HepG2 (cell line): ENCODE data around the gene C19orf44.

Experiments
- CTCF ChIP-seq: sonication (generic); formaldehyde crosslinking; IDR thresholded peaks from 2 replicates; pipeline ENCODE4 v1.5.0; 2020; ENCODE audit warnings: mild to moderate bottlenecking, missing genetic modification reagents, moderate library complexity
- EZH2 ChIP-seq: conservative IDR thresholded peaks from 2 replicates; pipeline ENCODE4 v1.6.1; 2012; ENCODE audit warnings: mild to moderate bottlenecking, low read depth, low read length, moderate library complexity
- KDM5A ChIP-seq: fragments of 200-600 bp; sonication (generic); IDR thresholded peaks from 2 replicates; pipeline ENCODE4 v1.7.0; 2018; ENCODE audit warnings: antibody characterized with exemption, mild to moderate bottlenecking, low read length, borderline replicate concordance
- MBNL3 ChIP-seq: fragments of 250-450 bp; sonication (Bioruptor Pico); conservative IDR thresholded peaks from 2 replicates; pipeline ENCODE4 v1.8.0; 2022; ENCODE audit warnings: mild to moderate bottlenecking, inconsistent platforms
- MYC ChIP-seq: sonication (generic); formaldehyde crosslinking; IDR thresholded peaks from 2 replicates; pipeline ENCODE4 v1.9.0; 2021; ENCODE audit warnings: missing genetic modification reagents, borderline replicate concordance
- POLR2A ChIP-seq, 2 experiments: IDR thresholded peaks; 2 replicates each; pipeline ENCODE4 v1.6.1; 2011; ENCODE audit warnings: low read depth in 2 of 2, low read length in 2 of 2, mild to moderate bottlenecking in 1 of 2, moderate library complexity in 1 of 2; ENCODE audit not compliant: insufficient read depth in 1 of 2
- POLR2AphosphoS5 ChIP-seq: IDR thresholded peaks from 2 replicates; pipeline ENCODE4 v1.6.1; 2012; ENCODE audit warnings: low read depth, low read length
- RAD21 ChIP-seq: fragments of 450-650 bp; formaldehyde crosslinking; IDR thresholded peaks from 2 replicates; pipeline ENCODE4 v1.5.0; 2020; ENCODE audit warnings: mild to moderate bottlenecking
- RBM22 ChIP-seq: fragments of 200-400 bp; formaldehyde crosslinking; optimal IDR thresholded peaks from 2 replicates; pipeline ENCODE3; 2017; ENCODE audit warnings: mild to moderate bottlenecking, low read length, moderate library complexity
- REST ChIP-seq, 2 experiments: IDR thresholded peaks; 2 replicates each; pipeline ENCODE4 v1.6.1; 2011 to 2012; ENCODE audit warnings: low read length in 2 of 2, borderline replicate concordance in 1 of 2, low read depth in 1 of 2, mild to moderate bottlenecking in 1 of 2, moderate library complexity in 1 of 2
- SIN3A ChIP-seq: IDR thresholded peaks from 2 replicates; pipeline ENCODE4 v1.6.1; 2011; ENCODE audit warnings: low read depth, mild to moderate bottlenecking, control low read depth, low read length, borderline replicate concordance
- SP1 ChIP-seq, 2 experiments: fragments of 450-650 bp in 1 of 2; sonication (generic) in 1 of 2; formaldehyde crosslinking in 1 of 2; IDR thresholded peaks; 2 replicates each; pipeline versions ENCODE4 v1.4.0 to v1.6.1; 2016 to 2020; ENCODE audit warnings: missing genetic modification reagents in 1 of 2
- ZNF670 ChIP-seq: sonication (generic); formaldehyde crosslinking; IDR thresholded peaks from 2 replicates; pipeline ENCODE4 v1.8.0; 2022; ENCODE audit warnings: mild to moderate bottlenecking, missing genetic modification reagents, borderline replicate concordance

GRCh38 chr19:16559780-16560276 lies 63.6 kb downstream of the C19orf44 start:
- TF ChIP-seq POLR2A (IDR thresholded peaks at IDR 0.05; ENCODE audit: insufficient read depth in 1 of 2, low read depth in 2 of 2, low read length in 2 of 2), result no peak
- TF ChIP-seq RAD21 (CRISPR knock-in tag), result no peak
- TF ChIP-seq RBM22, result no peak
- TF ChIP-seq REST (IDR thresholded peaks at IDR 0.05; ENCODE audit: borderline replicate concordance in 1 of 2, low read depth in 1 of 2, low read length in 2 of 2), result no peak
- no peak for TF ChIP-seq MBNL3 (CRISPR knock-in tag)
- TF ChIP-seq CTCF (CRISPR knock-in tag), result no peak
- TF ChIP-seq EZH2, result no peak
- no peak for TF ChIP-seq SP1 (IDR thresholded peaks at IDR 0.05)
- no peak for TF ChIP-seq SP1 (CRISPR knock-in tag; IDR thresholded peaks at IDR 0.05)
- no peak for TF ChIP-seq KDM5A
- TF ChIP-seq MYC, result no peak
- TF ChIP-seq POLR2AphosphoS5, result no peak
- no peak for TF ChIP-seq ZNF670 (CRISPR knock-in tag)
- TF ChIP-seq SIN3A, result no peak
